ENCODE results near the gene RETN.

Gene RETN

GRCh38 chr19:7625763-7626372 lies 43.0 kb upstream of the RETN start:
- H3K4me3 ChIP-seq (ENCODE audit: low read length), result no peak overlapping the region
- TF ChIP-seq, protein P1, sequence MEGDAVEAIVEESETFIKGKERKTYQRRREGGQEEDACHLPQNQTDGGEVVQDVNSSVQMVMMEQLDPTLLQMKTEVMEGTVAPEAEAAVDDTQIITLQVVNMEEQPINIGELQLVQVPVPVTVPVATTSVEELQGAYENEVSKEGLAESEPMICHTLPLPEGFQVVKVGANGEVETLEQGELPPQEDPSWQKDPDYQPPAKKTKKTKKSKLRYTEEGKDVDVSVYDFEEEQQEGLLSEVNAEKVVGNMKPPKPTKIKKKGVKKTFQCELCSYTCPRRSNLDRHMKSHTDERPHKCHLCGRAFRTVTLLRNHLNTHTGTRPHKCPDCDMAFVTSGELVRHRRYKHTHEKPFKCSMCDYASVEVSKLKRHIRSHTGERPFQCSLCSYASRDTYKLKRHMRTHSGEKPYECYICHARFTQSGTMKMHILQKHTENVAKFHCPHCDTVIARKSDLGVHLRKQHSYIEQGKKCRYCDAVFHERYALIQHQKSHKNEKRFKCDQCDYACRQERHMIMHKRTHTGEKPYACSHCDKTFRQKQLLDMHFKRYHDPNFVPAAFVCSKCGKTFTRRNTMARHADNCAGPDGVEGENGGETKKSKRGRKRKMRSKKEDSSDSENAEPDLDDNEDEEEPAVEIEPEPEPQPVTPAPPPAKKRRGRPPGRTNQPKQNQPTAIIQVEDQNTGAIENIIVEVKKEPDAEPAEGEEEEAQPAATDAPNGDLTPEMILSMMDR (IDR thresholded peaks at IDR 0.05; ENCODE audit: insufficient read depth, low read depth, low read length, missing control alignments), result no peak
- no peak for DNase-seq (ENCODE audit: low read depth)

DNA sequence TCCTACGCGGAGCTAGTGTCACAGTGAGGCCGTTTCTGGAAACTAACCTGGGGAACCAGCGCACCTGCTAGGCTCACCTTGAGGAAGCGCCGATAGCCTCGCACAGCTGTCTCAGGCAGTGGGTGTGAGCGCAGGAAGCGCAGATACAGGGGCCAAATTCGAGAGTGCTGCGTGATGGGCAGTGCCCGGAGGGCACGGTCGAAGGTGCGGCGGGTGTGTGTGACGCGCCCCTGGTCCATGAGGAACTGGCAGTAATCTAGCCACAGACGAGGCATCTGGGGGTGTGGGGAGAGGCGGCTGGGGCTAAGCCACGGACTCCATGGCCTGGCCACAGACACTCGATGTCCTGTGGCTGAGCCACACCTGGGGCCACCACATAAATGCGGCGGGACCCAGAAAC lies 41.7 kb upstream of the RETN start:
- TF ChIP-seq, protein P1 (IDR thresholded peaks at IDR 0.05; ENCODE audit: insufficient read depth, low read depth, low read length, missing control alignments), result no peak

DNA sequence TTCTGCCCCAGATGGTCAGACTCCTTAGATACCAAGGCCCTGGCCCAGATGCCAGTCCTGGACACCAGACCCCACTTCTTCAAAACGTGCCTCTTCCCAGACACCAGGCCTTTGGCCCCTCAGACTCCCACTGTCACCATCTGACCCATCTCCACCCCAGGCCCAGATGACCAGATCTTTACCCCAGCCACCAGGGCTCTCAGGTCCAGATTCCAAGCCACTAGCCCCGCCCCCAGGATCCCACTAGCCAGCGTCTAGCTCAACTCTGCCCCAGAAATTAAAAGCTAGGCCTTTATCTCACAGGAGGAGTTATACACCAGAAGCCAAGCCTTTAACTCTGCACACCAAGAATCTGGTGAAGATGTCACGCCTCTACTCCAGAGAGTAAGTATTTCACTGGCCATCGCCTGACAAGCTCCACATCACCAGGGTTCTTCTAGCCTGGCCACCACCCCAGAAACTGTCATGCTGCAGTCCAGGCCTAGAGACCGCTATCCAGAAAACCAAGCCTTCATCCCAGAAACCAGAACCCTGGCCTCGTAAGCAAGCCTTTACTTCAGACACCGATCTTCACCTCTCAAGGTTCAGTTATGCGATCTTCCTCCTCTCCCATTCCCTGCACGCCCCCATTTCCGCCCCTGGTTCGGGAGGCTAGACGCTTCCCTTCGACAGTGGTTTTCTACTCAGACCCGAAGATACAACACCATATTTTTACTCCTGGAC lies 40.1 kb upstream of the RETN start:
- TF ChIP-seq, protein P1 (IDR thresholded peaks at IDR 0.05; ENCODE audit: insufficient read depth, low read depth, low read length, missing control alignments), result no peak
- no peak for DNase-seq (ENCODE audit: low read depth)
- peak overlapping the region; percentile 100 for H3K4me3 ChIP-seq (ENCODE audit: low read length)

More for the DNA sequence above, 41.7 kb upstream of the RETN start:
- no peak for DNase-seq (ENCODE audit: low read depth)
- no peak overlapping the region for H3K4me3 ChIP-seq (ENCODE audit: low read length)

GRCh38 chr19:7629347-7630054 lies 39.3 kb upstream of the RETN start, which contains the start of the genes PET100 and XAB2:
Gene PET100 (plus strand): TSS chr19:7629793. CDS start chr19:7629834, 41 bp downstream.
Gene XAB2 (minus strand): TSS chr19:7629545. CDS start chr19:7629527, 18 bp downstream.
- TF ChIP-seq, protein P1 (IDR thresholded peaks at IDR 0.05; ENCODE audit: insufficient read depth, low read depth, low read length, missing control alignments), result no peak
- peak; percentile 99 for DNase-seq (ENCODE audit: low read depth)
- peak within 1 kb of the TSS; percentile 100 for H3K4me3 ChIP-seq (ENCODE audit: low read length)

- DNase-seq (ENCODE audit: low read depth), result no peak
- TF ChIP-seq, protein P1 (IDR thresholded peaks at IDR 0.05; ENCODE audit: insufficient read depth, low read depth, low read length, missing control alignments), result no peak
- no peak overlapping the region for H3K4me3 ChIP-seq (ENCODE audit: low read length)
Measured at GRCh38 chr19:7631577-7631976, 37.3 kb upstream of the RETN start.

- TF ChIP-seq, protein P1 (IDR thresholded peaks at IDR 0.05; ENCODE audit: insufficient read depth, low read depth, low read length, missing control alignments), result no peak
- no peak overlapping the region for H3K4me3 ChIP-seq (ENCODE audit: low read length)
- no peak for DNase-seq (ENCODE audit: low read depth)
Measured at GRCh38 chr19:7632340-7633203, 36.3 kb upstream of the RETN start.

Data from epithelial cell of esophagus (primary cell).